ENCODE results near the gene SLC25A29.
A peak's percentile ranks its signal among the peaks of the same experiment; 100 is the strongest.

The SLC25A29 gene

DNA sequence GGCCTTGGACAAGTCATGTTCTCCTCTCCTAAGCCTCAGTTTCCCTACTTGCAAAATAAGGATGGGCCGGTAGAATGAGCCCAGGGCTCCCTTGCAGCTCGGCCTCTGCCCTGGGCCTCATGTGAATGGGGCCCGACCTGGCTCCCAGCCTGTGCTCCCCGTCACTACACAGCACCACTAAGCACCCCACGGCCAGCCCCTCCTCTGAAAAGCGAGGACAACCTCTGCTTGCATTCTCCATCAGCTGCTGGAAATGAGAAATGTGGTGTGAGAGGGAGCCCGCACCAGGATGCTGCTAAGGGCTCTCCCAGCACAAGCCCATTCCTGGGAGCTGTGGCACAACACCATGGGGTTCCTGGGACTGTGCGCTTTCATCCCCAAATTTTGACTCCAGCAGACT lies 27.1 kb upstream of the SLC25A29 start:
- Histone ChIP-seq H3K27me3 (ENCODE audit: control insufficient read depth, low read length) (no peaks in the 10 kb centered on the region), H3K4me3 (ENCODE audit: low read length) (no peak overlapping the region), H3K27ac (ENCODE audit: low read depth, low read length) (no peak overlapping the region)

DNA sequence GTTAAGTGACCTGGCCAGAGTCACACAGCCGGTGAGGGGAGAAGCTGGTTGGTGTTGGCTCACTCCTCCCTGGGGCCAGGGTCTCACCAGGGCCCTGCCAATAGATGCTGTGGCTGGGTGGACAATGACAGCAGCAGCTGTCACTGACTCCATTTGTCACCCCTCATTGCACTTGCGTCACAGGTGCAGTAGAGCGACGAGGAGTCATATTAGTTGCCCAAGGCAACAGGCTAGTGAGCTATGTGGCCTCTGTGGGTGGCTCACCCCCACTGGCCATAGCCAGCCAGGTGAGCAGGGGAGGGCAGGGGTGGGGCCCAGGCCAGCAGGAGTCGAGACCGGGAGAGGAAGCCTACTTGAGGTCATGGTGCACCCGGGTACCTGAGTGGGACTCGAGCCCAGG lies 26.6 kb upstream of the SLC25A29 start:
- peaks cover 12% of the 10 kb centered on the region for H3K4me1 ChIP-seq (ENCODE audit: control insufficient read depth, low read length)
- H4K20me1 ChIP-seq (ENCODE audit: control insufficient read depth, insufficient read depth, low read depth, low read length): no peaks in the 10 kb centered on the region
- H3K9me3 ChIP-seq (ENCODE audit: control insufficient read depth, insufficient read depth, low read length): no peaks in the 10 kb centered on the region
- no peak overlapping the region for H3K27ac ChIP-seq (ENCODE audit: low read depth, low read length)
- H3K9me2 ChIP-seq (replicated peaks; ENCODE audit: control insufficient read depth, low read length): no peaks in the 10 kb centered on the region
- TF ChIP-seq, protein P1, sequence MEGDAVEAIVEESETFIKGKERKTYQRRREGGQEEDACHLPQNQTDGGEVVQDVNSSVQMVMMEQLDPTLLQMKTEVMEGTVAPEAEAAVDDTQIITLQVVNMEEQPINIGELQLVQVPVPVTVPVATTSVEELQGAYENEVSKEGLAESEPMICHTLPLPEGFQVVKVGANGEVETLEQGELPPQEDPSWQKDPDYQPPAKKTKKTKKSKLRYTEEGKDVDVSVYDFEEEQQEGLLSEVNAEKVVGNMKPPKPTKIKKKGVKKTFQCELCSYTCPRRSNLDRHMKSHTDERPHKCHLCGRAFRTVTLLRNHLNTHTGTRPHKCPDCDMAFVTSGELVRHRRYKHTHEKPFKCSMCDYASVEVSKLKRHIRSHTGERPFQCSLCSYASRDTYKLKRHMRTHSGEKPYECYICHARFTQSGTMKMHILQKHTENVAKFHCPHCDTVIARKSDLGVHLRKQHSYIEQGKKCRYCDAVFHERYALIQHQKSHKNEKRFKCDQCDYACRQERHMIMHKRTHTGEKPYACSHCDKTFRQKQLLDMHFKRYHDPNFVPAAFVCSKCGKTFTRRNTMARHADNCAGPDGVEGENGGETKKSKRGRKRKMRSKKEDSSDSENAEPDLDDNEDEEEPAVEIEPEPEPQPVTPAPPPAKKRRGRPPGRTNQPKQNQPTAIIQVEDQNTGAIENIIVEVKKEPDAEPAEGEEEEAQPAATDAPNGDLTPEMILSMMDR (IDR thresholded peaks at IDR 0.05; ENCODE audit: low read depth, low read length, poor library complexity, severe bottlenecking): no peak
- no peak for TF ChIP-seq EZH2phosphoT487 (IDR thresholded peaks at IDR 0.05; ENCODE audit: borderline replicate concordance, low read length)
- H3K27me3 ChIP-seq (ENCODE audit: control insufficient read depth, low read length): no peaks in the 10 kb centered on the region
- no peaks in the 10 kb centered on the region for H3K79me2 ChIP-seq (ENCODE audit: control insufficient read depth, low read length)
- H3K36me3 ChIP-seq (ENCODE audit: control insufficient read depth, low read length): peaks cover 15% of the 10 kb centered on the region
- H3K4me2 ChIP-seq (ENCODE audit: low read length): 0 out of 2 replicates have a peak overlapping the region, but pooled peaks have one; percentile 20
- no peaks in the 10 kb centered on the region for H3F3A ChIP-seq (ENCODE audit: control insufficient read depth, insufficient read depth)
- no peak overlapping the region for H3K4me3 ChIP-seq (ENCODE audit: low read length)

More for the DNA sequence above, 27.1 kb upstream of the SLC25A29 start:
- Histone ChIP-seq H3K36me3 (ENCODE audit: control insufficient read depth, low read length) (peaks cover 15% of the 10 kb centered on the region), H3K4me2 (ENCODE audit: low read length) (0 out of 2 replicates have a peak overlapping the region, but pooled peaks have one; percentile 20), H3K9me3 (ENCODE audit: control insufficient read depth, insufficient read depth, low read length) (no peaks in the 10 kb centered on the region), H4K20me1 (ENCODE audit: control insufficient read depth, insufficient read depth, low read depth, low read length) (no peaks in the 10 kb centered on the region), H3K79me2 (ENCODE audit: control insufficient read depth, low read length) (no peaks in the 10 kb centered on the region), H3K9me2 (replicated peaks; ENCODE audit: control insufficient read depth, low read length) (no peaks in the 10 kb centered on the region), H3K4me1 (ENCODE audit: control insufficient read depth, low read length) (peaks cover 12% of the 10 kb centered on the region), H3F3A (ENCODE audit: control insufficient read depth, insufficient read depth) (no peaks in the 10 kb centered on the region)
- TF ChIP-seq, protein P1 (IDR thresholded peaks at IDR 0.05; ENCODE audit: low read depth, low read length, poor library complexity, severe bottlenecking): no peak
- no peak for TF ChIP-seq EZH2phosphoT487 (IDR thresholded peaks at IDR 0.05; ENCODE audit: borderline replicate concordance, low read length)

DNA sequence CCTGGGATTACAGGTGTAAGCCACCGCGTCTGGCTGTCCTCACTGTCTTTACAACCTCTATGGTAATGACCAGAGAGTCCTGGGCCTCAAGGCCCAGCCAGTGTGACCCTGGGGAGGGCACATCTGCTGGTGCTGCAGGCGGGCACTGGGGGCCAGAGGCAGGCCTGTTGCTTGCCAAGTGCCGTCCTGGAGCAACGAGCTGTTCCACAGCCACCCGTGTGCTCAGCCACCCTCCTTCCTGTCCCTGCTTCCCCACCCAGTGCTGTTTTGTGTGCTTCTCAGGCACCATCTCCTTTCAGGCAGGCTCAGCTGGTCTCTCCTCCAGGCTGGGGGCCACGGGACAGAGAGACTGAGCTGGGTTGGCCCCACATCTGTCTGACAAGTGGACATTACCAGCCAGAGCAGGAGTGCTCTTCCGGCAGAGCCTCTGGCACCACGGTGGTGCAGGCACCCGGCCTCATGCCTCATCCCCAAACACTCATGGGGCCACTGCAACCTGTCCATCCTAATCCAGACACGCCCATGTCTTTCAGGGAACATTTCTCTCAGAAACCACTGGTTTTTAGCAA lies 25.9 kb upstream of the SLC25A29 start:
- Histone ChIP-seq H4K20me1 (ENCODE audit: control insufficient read depth, insufficient read depth, low read depth, low read length) (no peaks in the 10 kb centered on the region), H3K4me3 (ENCODE audit: low read length) (no peak overlapping the region), H3K9me2 (replicated peaks; ENCODE audit: control insufficient read depth, low read length) (no peaks in the 10 kb centered on the region), H3K4me2 (ENCODE audit: low read length) (no peak overlapping the region), H3K36me3 (ENCODE audit: control insufficient read depth, low read length) (peaks cover 11% of the 10 kb centered on the region), H3K27ac (ENCODE audit: low read depth, low read length) (no peak overlapping the region), H3F3A (ENCODE audit: control insufficient read depth, insufficient read depth) (no peaks in the 10 kb centered on the region), H3K27me3 (ENCODE audit: control insufficient read depth, low read length) (no peaks in the 10 kb centered on the region), H3K79me2 (ENCODE audit: control insufficient read depth, low read length) (no peaks in the 10 kb centered on the region), H3K9me3 (ENCODE audit: control insufficient read depth, insufficient read depth, low read length) (no peaks in the 10 kb centered on the region), H3K4me1 (ENCODE audit: control insufficient read depth, low read length) (peaks cover 12% of the 10 kb centered on the region)
- TF ChIP-seq, protein P1 (IDR thresholded peaks at IDR 0.05; ENCODE audit: low read depth, low read length, poor library complexity, severe bottlenecking): no peak
- TF ChIP-seq EZH2phosphoT487 (IDR thresholded peaks at IDR 0.05; ENCODE audit: borderline replicate concordance, low read length): no peak
